Right lung (tissue), 5 donors: ENCODE data around the gene ADAMTS14. TPM values are rescaled to one million over a fixed set of nuclear protein-coding genes. Genes with fewer than 3 reads are reported as not detected.

ENCODE experiments used
- DNase-seq, 2 donors: peaks; one replicate each; pipeline ENCODE4 v3.0.0-alpha.2; 2013
- polyA plus RNA-seq, 5 donors: library from polyadenylated mRNA; unstranded; fragments of 120-200 nt; gene quantifications; one replicate each; pipeline versions ENCODE4 v1.2.1 to v1.2.3, GENCODE V29; 2013; ENCODE audit warnings: inconsistent platforms in 1 of 5, low replicate concordance in 1 of 5; ENCODE audit not compliant: insufficient read length in 5 of 5, insufficient read depth in 1 of 5

ADAMTS14 gene
- polyA plus RNA-seq, 5 donors: 5.2 to 9.5 (median 7.4) TPM

GRCh38 chr10:70673043-70673928, 980 bp downstream of the ADAMTS14 start:
- no peak for DNase-seq

- no peak for DNase-seq
Measured at GRCh38 chr10:70673929-70674559, 1.7 kb downstream of the ADAMTS14 start.

- no peak for DNase-seq
Measured at GRCh38 chr10:70674560-70675495, 2.5 kb downstream of the ADAMTS14 start.

- no peak for DNase-seq
Measured at GRCh38 chr10:70675496-70676161, 3.3 kb downstream of the ADAMTS14 start.

GRCh38 chr10:70676511-70676910, 4.2 kb downstream of the ADAMTS14 start:
- DNase-seq: no peak

GRCh38 chr10:70677016-70677415, 4.7 kb downstream of the ADAMTS14 start:
- DNase-seq: no peak

GRCh38 chr10:70677620-70678249, 5.4 kb downstream of the ADAMTS14 start:
- no peak for DNase-seq

- DNase-seq: no peak
Measured at GRCh38 chr10:70678250-70678635, 5.9 kb downstream of the ADAMTS14 start.

GRCh38 chr10:70678757-70679489, 6.6 kb downstream of the ADAMTS14 start:
- no peak for DNase-seq

GRCh38 chr10:70679498-70679897, 7.2 kb downstream of the ADAMTS14 start:
- DNase-seq: no peak

GRCh38 chr10:70680899-70681730, 8.8 kb downstream of the ADAMTS14 start:
- no peak for DNase-seq

- DNase-seq: no peak
Measured at GRCh38 chr10:70681731-70682005, 9.4 kb downstream of the ADAMTS14 start.

GRCh38 chr10:70682920-70683600, 10.8 kb downstream of the ADAMTS14 start:
- no peak for DNase-seq

- DNase-seq: peak in 1 of 2 donors; percentile 56
Measured at GRCh38 chr10:70683601-70683934, 11.3 kb downstream of the ADAMTS14 start.

GRCh38 chr10:70683940-70684339, 11.6 kb downstream of the ADAMTS14 start:
- no peak for DNase-seq

GRCh38 chr10:70684374-70684773, 12.1 kb downstream of the ADAMTS14 start:
- DNase-seq: no peak

GRCh38 chr10:70684839-70685454, 12.6 kb downstream of the ADAMTS14 start:
- no peak for DNase-seq

- DNase-seq: no peak
Measured at GRCh38 chr10:70685455-70685911, 13.2 kb downstream of the ADAMTS14 start.

- DNase-seq: no peak
Measured at GRCh38 chr10:70688828-70689227, 16.5 kb downstream of the ADAMTS14 start.
